Breast epithelium (tissue), 4 donors: ENCODE data around the gene PKD1. TPM values are rescaled to one million over a fixed set of nuclear protein-coding genes. Genes with fewer than 3 reads are reported as not detected.

ENCODE experiments used
- DNase-seq, 2 donors: peaks; one replicate each; pipeline ENCODE4 v3.0.0-alpha.2; 2019; ENCODE audit warnings: low spot score in 2 of 2
- H3K27ac ChIP-seq, 2 donors: fragments of 200-600 bp; sonication (generic) in 1 of 2; one replicate each; pipeline ENCODE4 v1.5.1; 2016 to 2019; ENCODE audit warnings: mild to moderate bottlenecking in 1 of 2
- H3K27me3 ChIP-seq, 2 donors: fragments of 200-600 bp; sonication (generic) in 1 of 2; one replicate each; pipeline versions ENCODE4 v1.5.1 to v1.6.0; 2017 to 2019; ENCODE audit warnings: control low read depth in 1 of 2, mild to moderate bottlenecking in 1 of 2
- H3K36me3 ChIP-seq: fragments of 200-600 bp; one replicate; pipeline ENCODE4 v1.5.1; 2019
- H3K4me1 ChIP-seq, 2 donors: fragments of 200-600 bp; sonication (generic); one replicate each; pipeline ENCODE4 v1.5.1; 2016 to 2019; ENCODE audit warnings: control low read depth in 1 of 2
- H3K4me3 ChIP-seq, 3 donors: fragments of 200-600 bp; sonication (generic); 1 replicate in 2 of 3; 2 replicates in 1 of 3; pipeline ENCODE4 v1.5.1; 2016 to 2019; ENCODE audit warnings: mild to moderate bottlenecking in 3 of 3, moderate library complexity in 2 of 3
- H3K9me3 ChIP-seq, 2 donors: fragments of 200-600 bp; sonication (generic) in 1 of 2; one replicate each; pipeline ENCODE4 v1.5.1; 2016 to 2019; ENCODE audit warnings: control low read depth in 1 of 2
- POLR2A ChIP-seq: fragments of 450-650 bp; IDR thresholded peaks from one replicate; pipeline ENCODE4 v1.6.1; 2016; ENCODE audit warnings: antibody characterized with exemption, mild to moderate bottlenecking, moderate library complexity
- POLR2AphosphoS5 ChIP-seq, 3 donors: sonication (generic); formaldehyde crosslinking; IDR thresholded peaks; one replicate each; pipeline ENCODE4 v1.6.1; 2017; ENCODE audit warnings: antibody characterized with exemption in 3 of 3
- intact Hi-C: fragments of 100-400 bp; cut with DNase I; formaldehyde crosslinking; loops from one replicate; pipeline ENCODE4 v1.15.1; 2023; ENCODE audit warnings: low total_unique reads
- total RNA-seq, 3 donors: library from RNA; depleted of rRNA; stranded (reverse); fragments of >200 nt; gene quantifications; one replicate each; pipeline ENCODE4 v1.1.0, GENCODE V29; 2016
- TF ChIP-seq, protein P1 (sequence below), 3 donors: fragments of 450-650 bp; IDR thresholded peaks; one replicate each; pipeline ENCODE4 v1.5.1; 2016 to 2017; ENCODE audit warnings: antibody characterized with exemption in 3 of 3, mild to moderate bottlenecking in 3 of 3, moderate library complexity in 3 of 3

PKD1 gene
- total RNA-seq, 3 donors from 2014 or later = 74.2 to 110 (median 107) TPM

DNA sequence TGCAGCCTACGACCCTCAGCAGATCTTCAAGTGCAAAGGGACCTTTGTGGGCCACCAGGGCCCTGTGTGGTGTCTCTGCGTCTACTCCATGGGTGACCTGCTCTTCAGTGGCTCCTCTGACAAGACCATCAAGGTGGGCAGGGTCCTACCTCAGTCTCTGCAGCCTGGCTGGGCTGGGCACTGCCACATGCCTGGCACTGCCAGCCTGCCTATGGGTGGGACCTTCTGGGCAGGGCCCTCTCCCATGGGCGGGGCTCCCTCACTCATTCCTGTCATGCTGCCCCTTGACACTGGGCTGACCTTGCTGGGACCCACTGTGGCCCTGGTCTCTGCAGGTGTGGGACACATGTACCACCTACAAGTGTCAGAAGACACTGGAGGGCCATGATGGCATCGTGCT lies 38.2 kb upstream of the PKD1 start:
- Histone ChIP-seq H3K36me3 (peaks cover 4% of the 10 kb centered on the region), H3K27ac (no peak overlapping the region), H3K9me3 (no peaks in the 10 kb centered on the region), H3K27me3 (no peaks in the 10 kb centered on the region), H3K4me1 (peaks cover 0 to 6% of the 10 kb centered on the region in 2 donors), H3K4me3 (no peak overlapping the region)
- no peak for DNase-seq
- intact Hi-C loops = no loop called here
- no peak for TF ChIP-seq POLR2AphosphoS5 (IDR thresholded peaks at IDR 0.05)
- no peak for TF ChIP-seq POLR2A
- TF ChIP-seq, protein P1, sequence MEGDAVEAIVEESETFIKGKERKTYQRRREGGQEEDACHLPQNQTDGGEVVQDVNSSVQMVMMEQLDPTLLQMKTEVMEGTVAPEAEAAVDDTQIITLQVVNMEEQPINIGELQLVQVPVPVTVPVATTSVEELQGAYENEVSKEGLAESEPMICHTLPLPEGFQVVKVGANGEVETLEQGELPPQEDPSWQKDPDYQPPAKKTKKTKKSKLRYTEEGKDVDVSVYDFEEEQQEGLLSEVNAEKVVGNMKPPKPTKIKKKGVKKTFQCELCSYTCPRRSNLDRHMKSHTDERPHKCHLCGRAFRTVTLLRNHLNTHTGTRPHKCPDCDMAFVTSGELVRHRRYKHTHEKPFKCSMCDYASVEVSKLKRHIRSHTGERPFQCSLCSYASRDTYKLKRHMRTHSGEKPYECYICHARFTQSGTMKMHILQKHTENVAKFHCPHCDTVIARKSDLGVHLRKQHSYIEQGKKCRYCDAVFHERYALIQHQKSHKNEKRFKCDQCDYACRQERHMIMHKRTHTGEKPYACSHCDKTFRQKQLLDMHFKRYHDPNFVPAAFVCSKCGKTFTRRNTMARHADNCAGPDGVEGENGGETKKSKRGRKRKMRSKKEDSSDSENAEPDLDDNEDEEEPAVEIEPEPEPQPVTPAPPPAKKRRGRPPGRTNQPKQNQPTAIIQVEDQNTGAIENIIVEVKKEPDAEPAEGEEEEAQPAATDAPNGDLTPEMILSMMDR (IDR thresholded peaks at IDR 0.05) = no peak

DNA sequence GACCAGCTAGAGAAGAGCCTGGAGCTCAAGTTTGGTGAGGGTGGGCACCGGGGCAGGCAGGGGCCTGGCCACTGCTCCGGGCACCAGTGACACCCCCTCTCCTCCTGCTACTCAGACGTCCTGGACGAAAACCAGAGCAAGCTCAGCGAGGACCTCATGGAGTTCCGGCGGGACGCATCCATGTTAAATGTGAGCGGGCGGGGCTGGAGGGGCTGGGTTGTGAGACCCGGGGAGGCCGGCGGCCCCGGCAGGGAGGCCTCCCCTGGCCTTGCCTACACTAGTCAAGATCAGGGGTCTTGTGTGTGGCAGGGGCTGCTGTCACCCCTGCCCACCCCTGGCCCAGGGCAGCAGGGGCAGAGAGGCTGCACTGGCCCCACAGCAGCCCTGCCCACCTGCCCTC lies 37.7 kb upstream of the PKD1 start:
- Histone ChIP-seq H3K36me3 (peaks cover 4% of the 10 kb centered on the region), H3K4me3 (no peak overlapping the region), H3K4me1 (peaks cover 0 to 6% of the 10 kb centered on the region in 2 donors), H3K27me3 (no peaks in the 10 kb centered on the region), H3K9me3 (no peaks in the 10 kb centered on the region), H3K27ac (no peak overlapping the region)
- intact Hi-C loops = no loop called here
- TF ChIP-seq, protein P1 (IDR thresholded peaks at IDR 0.05) = no peak
- TF ChIP-seq POLR2AphosphoS5 (IDR thresholded peaks at IDR 0.05) (no peak), POLR2A (no peak)
- no peak for DNase-seq

DNA sequence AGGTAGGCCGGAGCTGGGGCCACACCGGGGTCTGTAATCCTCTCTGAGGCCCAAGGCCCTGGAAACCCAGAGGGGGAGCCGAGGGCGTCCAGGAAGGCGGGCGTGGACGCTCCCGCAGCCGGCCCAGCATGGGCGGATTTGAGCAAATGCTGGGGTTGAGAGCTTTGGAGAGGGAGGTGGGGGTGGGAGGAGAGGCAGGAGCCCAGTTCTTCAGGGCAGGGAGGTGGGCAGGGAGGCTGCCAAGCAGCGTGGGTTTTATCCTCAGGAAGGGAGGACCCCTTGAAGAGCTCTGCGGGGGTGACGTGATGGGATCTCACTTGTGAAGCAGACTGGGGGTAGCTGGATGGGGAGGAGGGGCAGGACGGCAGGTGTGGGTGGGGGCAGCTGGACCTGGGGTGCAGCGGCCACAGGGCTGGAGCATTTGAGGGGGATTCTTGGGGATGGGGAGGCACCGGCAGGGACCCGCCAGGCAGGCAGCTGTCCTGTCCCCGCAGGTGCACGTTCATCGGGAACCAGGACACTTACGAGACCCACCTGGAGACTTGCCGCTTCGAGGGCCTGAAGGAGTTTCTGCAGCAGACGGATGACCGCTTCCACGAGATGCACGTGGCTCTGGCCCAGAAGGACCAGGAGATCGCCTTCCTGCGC lies 37.1 kb upstream of the PKD1 start:
- DNase-seq = no peak
- Histone ChIP-seq H3K4me1 (peaks cover 0 to 6% of the 10 kb centered on the region in 2 donors), H3K27me3 (no peaks in the 10 kb centered on the region), H3K9me3 (no peaks in the 10 kb centered on the region), H3K27ac (no peak overlapping the region), H3K36me3 (peaks cover 4% of the 10 kb centered on the region), H3K4me3 (no peak overlapping the region)
- intact Hi-C loops = no loop called here
- TF ChIP-seq POLR2AphosphoS5 (IDR thresholded peaks at IDR 0.05) (no peak), POLR2A (no peak)
- TF ChIP-seq, protein P1 (IDR thresholded peaks at IDR 0.05) = no peak

DNA sequence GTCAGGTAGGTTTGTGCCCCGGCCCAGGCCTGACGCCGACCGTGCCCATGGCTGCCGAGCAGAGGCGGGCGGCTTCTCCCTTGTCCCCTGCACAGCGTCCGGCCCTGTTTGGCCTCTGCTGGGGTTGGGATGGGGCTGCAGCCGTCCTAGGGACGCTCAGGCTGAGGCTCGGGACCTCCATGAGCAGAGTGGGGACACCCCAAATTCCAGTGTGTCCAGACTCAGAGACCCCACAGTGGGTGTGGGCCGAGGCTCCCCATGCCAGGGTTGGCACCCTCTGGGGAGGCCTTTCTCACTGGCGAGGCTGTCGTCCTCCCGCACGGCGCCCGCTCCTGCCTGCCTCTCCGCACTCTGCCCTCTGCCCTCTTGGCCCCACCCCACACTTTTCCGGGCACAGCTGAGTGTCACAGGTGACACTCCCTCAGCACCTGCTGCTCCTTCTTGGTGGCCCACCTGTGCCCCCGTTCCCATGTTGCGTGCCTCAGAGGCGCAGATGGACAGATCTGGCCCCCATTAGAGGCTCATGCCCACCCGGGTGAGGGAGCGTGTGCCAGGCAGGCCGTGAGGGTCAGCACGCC lies 36.0 kb upstream of the PKD1 start:
- intact Hi-C loops = no loop called here
- Histone ChIP-seq H3K9me3 (no peaks in the 10 kb centered on the region), H3K4me3 (peak overlapping the region in 1 of 3 donors; percentile 63), H3K4me1 (peaks cover 0 to 6% of the 10 kb centered on the region in 2 donors), H3K36me3 (peaks cover 4% of the 10 kb centered on the region), H3K27me3 (no peaks in the 10 kb centered on the region), H3K27ac (no peak overlapping the region)
- TF ChIP-seq POLR2AphosphoS5 (IDR thresholded peaks at IDR 0.05) (no peak), POLR2A (no peak)
- TF ChIP-seq, protein P1 (IDR thresholded peaks at IDR 0.05) = no peak
- no peak for DNase-seq
